GM15510 (cell line): ENCODE measurements around the gene GPHN.

ENCODE experiments used
- POLR2A ChIP-seq: IDR thresholded peaks from 3 replicates; pipeline ENCODE4 v1.6.1; 2011; ENCODE audit warnings: borderline replicate concordance; ENCODE audit not compliant: insufficient read length; ENCODE audit errors: extremely low read depth

The GPHN gene

DNA sequence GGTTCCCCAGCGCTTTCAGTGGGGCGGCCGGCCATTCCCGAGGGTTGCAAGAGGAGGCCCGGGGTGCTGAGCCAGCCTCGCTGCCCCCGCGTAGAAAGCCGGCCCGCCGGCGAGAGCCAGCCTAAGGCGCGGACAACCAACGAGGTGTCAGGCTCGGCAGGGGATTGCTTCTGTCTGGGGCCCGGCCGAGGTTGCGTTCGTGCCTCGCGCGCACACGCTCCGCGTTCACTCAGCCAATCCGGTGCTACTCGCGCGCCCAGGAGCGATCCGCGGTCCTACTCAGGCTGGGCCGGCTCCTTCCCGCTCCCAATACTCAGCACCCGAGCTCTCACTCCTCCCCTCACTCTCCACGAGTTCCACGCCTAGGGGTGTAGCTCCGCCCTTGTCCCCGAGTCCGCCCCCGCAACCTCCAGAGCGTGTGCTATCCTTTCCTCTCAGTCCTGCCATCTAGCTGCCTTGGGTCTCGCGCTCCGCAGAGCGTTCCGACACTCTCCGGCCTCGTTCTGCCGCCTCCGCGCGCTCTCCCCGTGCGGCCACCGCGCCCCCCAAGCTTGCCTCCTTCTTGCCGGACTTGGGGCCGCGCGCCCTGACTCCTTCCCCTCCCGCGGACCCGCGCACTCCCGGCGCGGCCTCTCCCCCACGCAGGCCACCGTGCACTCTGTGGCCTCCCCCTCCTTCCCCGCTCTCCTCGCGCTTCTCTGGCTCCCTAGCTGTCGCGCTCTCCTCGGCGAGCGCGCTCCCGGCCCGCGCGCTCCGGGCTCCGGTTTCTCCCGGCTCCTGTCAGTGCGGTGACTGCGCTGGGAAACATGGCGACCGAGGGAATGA is at the start of gene GPHN:
TSS of gene GPHN (plus strand) at position 426 of the 825 bp plus-strand sequence.
- TF ChIP-seq POLR2A: peak; percentile 90

- no peak for TF ChIP-seq POLR2A
These were observed 48.3 kb upstream of the GPHN start for GRCh38 chr14:66459603-66460002.

DNA sequence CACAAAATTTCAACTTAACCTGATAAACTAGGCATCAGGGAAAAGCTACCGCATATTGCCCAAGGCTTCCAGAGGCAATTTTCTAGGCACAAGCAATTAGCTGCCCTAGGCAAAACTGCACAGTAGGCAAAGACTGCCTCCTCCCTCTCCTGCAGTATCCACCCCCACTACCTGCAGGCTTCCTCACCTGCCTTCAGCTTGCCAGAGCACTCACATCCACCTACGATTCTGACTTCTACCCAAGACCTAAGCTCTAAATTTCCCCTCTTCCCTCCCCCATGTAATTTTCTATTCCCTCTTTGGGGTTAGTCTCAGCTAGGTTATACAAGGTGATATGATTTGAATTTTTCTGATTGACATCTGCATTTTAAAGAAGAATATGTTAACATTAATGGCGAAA is 43.7 kb upstream of the GPHN start:
- no peak for TF ChIP-seq POLR2A

- TF ChIP-seq POLR2A: no peak
These were observed 39.1 kb upstream of the GPHN start for GRCh38 chr14:66468778-66469367.

DNA sequence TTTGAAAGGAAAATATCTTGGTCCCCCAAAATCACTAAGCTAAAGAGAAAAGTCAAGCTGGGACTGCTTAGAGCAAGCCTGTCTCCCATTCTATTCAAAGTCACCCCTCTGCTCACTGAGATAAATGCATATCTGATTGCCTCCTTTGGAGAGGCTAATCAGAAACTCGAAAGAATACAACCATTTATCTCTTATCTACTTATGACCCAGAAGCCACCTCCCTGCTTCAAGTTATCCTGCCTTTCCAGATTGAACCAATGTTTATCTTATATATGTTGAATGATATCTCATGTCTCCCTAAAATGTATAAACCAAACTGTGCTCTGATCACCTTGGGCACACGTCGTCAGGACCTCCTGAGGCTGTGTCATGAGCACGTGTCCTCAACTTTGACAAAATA is 36.4 kb upstream of the GPHN start:
- TF ChIP-seq POLR2A: no peak

- no peak for TF ChIP-seq POLR2A
These were observed 35.7 kb upstream of the GPHN start for GRCh38 chr14:66472251-66472650.

DNA sequence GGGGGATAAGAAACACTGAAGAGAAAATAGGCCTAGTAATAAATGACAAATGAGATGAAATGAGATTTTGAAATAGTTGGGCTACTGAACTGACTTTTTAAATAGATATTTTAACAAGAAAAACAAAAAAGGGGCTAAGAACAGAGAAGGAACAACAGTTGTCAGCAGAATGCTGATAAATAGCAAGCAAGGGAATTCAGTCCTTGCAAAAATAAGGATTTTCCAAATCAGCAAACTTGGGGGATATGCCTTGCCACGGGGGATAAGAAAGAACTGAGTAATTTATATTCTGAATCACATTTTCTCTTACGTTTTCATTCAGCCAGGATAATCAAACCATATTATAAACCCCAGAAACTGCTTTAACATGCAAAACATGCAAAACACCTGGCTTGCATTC is 34.7 kb upstream of the GPHN start:
- TF ChIP-seq POLR2A: no peak

DNA sequence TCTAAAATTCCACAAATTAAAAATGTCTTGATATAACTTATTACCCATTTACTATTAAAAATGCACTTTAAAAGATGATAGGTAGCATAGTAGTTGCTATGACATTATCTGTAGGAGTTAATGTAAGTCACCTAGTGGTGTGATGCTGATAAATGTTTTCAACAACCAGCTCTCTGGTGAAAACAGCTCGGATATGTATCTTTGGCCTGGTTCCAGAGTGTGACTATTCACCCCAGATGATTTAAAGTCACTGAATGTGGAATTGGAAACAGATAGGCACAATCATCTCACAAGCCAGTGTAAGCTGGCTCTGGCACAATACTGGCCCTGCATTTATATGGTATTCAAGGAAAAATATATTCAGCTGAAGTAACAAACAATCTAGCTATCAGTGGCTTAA is 31.0 kb upstream of the GPHN start:
- no peak for TF ChIP-seq POLR2A

GRCh38 chr14:66477567-66477966 is 30.4 kb upstream of the GPHN start:
- TF ChIP-seq POLR2A: no peak

DNA sequence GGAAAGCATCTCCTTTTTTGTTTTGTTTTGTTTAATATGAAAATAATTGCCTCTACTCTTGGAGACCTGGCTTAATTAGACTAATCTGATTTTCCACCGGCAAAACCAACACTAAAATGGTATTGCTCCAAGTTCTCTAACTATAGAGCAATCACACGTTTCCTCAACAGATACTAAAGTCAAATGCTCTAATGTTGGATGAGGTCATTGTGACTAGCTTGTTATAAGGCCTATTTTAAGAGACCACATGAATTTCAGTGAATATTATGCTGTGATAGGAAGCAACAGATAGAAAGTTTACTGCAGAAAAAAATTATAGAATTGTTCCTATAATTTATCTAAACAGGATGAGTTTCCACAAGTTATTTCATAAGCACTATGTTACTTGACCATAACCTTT is 25.1 kb upstream of the GPHN start:
- no peak for TF ChIP-seq POLR2A

GRCh38 chr14:66483322-66483721 is 24.6 kb upstream of the GPHN start:
- TF ChIP-seq POLR2A: no peak

DNA sequence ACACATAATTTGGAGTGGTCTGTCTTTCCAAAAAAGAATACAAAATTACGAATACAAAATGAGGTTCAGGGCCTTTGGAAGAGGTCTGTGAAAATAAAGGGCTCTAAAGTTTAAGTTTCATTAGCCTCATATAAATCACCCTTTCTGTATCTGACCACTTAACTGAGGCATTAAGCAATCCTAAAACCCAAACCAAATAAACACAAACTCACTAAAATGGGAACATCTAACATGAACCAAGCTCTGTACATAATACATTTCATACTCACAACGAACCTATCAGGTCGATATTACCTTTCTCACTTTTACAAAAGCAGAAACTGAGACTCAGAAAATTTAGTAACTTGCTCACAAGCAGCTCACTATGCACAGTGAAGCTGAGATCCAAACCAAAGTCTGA is 22.9 kb upstream of the GPHN start:
- TF ChIP-seq POLR2A: no peak

DNA sequence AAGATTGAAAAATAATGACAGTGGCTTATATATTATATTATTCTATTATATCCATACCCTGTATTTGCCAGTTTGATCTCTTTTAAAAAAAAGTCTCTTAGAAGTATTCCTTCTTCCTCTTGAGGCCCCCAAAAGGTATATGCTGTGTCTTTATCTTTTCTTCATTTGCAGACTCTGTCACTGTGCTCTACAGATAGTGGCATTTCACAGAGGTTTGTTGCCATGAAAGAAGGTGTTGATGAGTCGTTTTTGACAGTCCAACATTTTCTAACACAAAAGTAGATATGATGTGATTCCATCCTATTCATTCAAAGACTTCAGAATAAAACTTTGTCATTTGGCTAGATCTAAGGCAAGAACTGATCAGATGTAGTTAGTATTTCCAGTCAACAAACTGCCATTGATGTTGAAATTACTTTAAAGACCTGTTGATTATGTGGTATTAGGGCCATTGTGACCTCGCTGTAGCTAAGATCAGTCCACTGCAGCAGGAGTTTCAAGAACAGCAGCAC is 22.0 kb upstream of the GPHN start, which contains the start of gene CCDC196:
TSS of gene CCDC196 (plus strand) at position 462 of the 512 bp plus-strand sequence. CDS start 132 bp downstream, outside the sequence.
- no peak for TF ChIP-seq POLR2A

DNA sequence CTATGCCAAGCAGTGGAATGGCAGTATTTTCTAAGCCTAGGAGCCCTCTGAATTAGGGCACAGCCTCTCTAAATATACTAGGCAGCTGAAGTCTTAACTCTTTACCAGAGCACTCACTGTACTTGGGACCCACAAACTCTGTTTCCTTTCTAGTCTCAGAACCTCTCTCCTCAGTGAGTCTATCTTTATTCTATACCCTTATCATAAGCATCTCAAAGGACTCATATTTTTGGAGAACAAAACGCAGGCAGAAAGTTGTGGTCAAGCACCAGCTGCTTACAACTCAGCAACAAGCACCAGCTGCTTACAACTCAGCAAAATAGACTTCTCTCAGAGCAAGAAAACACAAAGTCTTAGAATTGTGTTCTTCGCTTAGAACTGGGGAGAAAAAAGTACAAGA is 20.8 kb upstream of the GPHN start:
- no peak for TF ChIP-seq POLR2A

DNA sequence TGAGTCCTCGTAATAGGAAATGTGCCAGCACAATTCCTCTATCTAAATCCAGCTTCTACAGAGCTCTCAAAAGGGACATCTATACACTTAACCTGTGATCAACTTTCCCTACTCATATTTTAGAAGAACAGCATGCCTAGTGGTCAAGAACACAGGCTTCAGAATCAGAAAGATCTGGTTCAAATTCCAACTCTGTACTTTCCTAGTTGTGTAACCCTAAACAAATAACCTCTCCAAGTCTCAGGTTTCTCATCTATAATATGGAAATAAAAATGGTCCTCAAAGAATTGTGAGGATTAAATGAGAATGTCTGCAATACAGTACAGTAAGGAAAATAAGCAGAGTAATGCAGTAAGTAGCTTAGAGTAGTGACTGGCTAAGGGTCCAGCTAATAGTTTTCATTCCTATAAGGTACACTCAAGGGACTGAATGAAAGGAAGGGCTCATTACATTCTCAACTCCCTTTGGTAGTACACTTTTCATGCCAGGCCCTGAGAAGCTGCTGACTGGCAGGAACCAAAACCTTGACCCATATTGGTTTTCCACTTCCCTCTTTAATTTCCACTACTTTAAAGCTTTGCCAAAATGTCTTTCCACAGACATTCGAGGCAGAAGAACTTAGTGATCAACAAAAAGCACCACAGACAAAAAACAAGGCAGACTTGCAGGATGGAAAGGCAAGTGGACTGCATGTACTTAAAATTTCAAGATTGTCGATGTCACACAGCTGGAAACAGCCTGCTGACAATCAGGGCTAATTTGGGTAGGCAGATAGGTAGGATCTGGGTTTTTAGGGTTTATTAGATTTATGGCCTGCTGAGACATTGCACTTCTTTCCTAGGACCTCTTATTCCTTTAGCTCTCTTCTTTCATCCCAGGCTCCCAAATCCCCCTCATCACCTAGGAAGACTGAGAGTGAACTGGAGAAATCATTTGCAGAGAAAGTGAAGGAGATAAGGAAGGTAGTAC is 17.5 kb upstream of the GPHN start:
- TF ChIP-seq POLR2A: no peak
